Placental pericyte (primary cell): ENCODE measurements around the gene SPANXB1. TPM values are rescaled to one million over a fixed set of nuclear protein-coding genes. Genes with fewer than 3 reads are reported as not detected.

ENCODE experiments used
- total RNA-seq: library from RNA; depleted of rRNA; stranded (reverse); fragments of >200 nt; gene quantifications from 2 replicates; pipeline ENCODE4 v1.2.3, GENCODE V29; 2012

SPANXB1 gene, protein sequence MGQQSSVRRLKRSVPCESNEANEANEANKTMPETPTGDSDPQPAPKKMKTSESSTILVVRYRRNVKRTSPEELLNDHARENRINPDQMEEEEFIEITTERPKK
- total RNA-seq: not detected in 2 replicates

DNA sequence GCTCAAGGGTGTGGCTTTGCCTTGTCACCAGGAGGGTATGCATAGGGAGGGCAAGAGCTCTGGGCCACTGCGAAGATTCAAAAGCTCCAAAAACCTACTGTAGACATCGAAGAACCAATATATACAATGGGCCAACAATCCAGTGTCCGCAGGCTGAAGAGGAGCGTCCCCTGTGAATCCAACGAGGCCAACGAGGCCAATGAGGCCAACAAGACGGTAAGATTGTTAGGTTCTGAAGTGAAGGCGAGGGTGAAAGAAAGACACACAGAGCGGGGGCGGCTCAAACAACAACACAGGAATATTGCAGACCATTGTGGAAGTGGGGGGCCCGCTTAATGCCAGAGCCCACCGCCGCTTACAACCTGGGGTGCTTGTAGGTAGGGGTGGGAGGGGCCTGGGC, at the start of gene SPANXB1:
TSS of gene SPANXB1 (plus strand) at position 27 of the 400 bp plus-strand sequence. CDS start at position 127, 100 bp downstream.

Other genes starting within 250 kb of the SPANXB1 start
- gene LDOC1, start 174.5 kb downstream of the SPANXB1 start, total RNA-seq: 4.8 and 6.2 TPM in 2 replicates
- not detected in 2 replicates for gene SPANXC, start 239.9 kb downstream of the SPANXB1 start, total RNA-seq